HG02623 (cell line): Measurements from ENCODE around the gene CLTCL1.
"Not testable (repeated sequence)": the region's sequence is repeated elsewhere in the genome, so short reads cannot be mapped to it uniquely, and the experiment has no call there.

Experiments used
- ATAC-seq: cut with Tn5 transposase; IDR thresholded peaks from one replicate; pipeline ENCODE4 v1.9.1; 2021; ENCODE audit warnings: moderate library complexity; ENCODE audit not compliant: unreplicated experiment

The CLTCL1 gene

DNA sequence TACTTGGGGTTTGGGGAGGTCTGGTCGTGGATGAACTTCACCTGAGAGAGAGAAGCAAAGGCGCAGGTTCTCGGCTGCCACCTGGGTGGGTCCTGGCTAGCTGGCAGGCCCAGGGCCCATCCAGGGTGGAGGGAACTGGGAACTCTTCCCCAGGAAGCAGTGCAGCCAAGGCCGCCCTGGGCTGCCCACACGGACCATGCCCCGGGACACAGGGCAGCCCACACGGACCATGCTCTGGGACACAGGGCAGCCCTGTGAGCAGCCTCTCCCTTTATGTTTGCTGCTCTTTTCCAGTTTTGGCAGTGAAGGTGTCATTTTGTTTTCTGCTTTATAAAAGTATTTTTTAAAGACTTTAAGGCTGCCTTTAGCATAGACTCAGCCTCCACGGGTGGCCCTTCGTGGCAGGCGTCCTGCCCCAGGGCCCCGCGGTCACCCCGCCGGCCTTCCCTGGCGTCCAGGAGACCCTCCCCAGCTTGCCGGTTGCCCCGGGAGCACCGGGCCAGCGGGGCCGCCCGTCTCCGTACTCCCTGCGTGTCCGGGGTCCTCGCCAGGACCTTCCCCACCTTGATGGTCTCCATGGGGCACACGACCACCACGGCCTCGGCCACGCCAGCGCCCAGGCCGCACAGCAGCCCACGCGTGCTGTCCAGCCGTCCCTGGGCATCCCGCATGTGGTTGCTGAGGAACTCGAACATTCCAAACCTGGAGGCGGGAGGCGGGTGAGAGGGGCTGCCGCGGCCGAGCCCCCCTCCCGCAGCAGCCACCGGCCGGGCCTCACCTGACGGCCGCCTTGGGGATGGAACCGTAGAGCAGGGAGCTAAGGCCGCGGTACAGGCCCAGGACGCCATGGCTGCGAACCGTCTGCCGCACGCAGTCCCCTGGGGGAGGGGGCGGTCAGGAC, 114.1 kb downstream of the CLTCL1 start:
- ATAC-seq, result no peak

DNA sequence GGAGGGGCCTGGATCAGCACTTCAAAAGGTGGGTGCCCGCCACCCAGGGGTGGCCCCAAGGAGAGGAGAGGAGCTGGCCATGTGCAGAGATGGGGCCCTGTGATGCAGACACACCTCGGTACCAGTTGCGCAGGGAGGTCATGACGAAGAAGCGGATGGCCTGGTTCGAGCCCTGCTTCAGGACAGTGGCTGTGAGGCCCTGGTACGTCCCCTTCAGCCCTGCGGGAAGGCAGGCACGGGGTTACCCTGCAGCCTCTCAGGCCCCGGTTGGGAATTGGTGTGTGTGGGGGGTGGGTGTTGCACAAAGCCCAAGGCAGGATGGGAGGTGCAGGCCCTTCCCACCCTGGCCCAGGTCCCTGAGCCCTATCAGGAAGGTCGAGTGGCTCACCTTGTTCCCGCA, 114.8 kb downstream of the CLTCL1 start:
- ATAC-seq, result no peak

DNA sequence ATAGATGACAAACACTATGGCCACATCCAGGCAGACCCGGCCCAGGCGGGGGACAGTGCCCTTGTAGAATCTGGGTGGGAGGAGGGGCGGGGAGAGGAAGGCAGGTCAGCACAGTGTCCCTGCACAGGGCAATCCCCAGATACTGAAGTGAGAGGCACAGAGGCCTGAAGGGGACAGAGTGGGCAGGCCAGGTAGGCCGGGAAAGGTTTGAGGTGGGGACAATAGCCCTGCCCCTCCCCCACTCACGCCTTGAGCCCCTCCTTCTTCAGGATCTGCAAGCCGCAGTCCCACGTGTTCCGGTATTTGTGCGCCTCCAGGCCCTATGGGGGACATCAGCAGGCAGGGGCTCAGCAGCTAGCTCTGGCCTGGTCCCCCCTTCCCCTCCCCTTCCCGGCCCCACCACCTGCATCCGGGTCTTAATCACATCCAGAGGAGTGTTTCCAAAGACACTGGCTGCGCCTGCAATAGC, 115.3 kb downstream of the CLTCL1 start:
- no peak for ATAC-seq

DNA sequence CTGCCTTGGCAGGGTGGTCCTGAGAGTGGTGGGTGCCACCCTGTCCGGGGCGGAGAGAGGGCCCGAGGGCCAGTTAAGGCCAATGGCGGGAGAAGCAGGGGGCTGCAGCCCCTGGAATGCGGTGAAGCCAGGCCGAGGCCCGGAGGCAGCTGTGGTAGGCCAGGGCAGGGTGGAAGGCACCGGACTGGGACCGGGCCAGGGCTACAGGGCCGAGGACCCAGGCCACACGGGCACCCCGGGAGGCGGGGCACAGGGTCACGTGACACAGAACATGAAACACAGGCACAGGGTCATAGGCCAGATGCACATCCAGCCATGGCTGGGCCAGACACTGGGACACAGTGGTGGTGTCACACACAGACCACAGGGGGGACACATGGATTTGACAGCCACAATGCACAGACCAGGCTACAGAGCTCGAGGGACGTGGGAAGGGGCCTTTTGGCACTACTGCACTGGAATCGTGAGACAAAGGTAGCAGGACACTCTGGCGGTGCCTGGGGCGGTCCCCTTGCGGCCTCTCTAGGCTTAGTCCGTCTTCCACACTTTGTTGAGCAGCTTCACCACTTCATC, 115.8 kb downstream of the CLTCL1 start:
- no peak for ATAC-seq

DNA sequence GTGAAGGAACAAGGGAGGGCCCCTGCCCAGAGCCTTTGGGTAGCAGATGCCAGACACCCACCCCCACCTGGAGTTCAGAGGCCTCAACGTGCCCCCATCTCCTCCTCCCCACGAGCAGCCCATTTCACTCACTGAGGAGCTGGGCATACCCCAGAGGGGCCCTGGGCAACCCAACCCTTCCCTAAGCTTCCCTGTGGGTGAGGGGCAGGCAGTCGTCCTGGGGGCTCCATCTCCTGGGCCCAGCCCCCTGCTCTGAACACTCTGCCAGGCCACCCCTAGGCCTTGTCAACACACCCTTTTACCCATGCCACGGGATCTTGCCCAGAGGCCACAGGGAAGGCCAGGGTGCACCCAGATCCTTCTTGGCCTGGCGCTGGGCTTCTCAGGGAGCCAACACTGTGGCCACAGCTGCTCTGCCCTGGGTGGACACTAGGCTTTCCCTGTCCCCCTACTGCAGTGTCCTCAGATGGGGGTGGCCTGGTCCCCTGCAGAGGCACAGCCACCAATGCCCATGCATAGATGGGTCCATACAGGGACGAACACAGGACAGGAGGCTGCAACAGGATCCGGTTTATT, 116.4 kb downstream of the CLTCL1 start:
- no peak for ATAC-seq

DNA sequence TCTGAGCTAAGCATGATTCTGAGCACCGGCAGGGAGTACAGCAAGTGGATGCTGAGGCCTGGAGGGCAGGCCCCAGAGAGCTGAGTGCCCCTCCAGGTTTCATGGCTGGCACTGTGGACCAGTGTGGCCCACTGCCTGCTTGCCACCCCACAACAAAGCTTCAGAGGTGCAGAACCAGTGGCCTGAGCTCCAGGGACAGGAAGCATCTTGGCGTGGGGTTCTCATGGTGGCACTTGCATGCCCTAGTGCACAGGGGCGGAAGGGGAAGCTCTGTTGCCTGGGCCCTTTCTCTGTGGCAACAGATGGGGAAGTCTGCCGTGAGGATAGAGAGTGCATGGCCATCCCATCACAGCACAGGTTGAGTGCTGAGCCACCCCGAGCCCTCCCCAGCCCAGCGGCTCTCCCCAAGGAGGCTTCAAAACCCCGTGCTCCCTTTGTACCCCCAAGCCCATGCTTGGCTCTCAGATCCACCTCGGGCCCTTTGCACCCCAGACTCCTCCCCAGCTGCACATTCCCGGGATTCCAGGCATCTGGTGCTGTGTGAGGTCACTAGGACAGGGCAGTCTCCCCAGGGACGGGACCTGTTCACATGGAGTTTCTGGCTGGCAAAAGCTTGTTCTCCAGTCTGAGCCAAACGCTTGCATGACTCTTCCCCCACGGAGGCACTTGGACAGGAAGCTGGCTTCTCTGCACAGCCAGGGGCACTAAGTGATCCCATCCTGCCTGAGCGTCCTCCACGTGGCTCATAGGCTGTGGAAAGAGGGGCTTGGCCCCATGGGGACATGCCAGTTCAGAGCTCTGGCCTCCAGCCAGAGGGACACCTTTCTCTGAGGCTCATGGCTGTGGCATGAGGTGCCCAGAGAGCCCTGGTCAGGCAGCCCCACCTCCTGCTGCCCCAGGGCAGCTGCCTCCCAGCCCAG, 117.2 kb downstream of the CLTCL1 start:
- no peak for ATAC-seq

DNA sequence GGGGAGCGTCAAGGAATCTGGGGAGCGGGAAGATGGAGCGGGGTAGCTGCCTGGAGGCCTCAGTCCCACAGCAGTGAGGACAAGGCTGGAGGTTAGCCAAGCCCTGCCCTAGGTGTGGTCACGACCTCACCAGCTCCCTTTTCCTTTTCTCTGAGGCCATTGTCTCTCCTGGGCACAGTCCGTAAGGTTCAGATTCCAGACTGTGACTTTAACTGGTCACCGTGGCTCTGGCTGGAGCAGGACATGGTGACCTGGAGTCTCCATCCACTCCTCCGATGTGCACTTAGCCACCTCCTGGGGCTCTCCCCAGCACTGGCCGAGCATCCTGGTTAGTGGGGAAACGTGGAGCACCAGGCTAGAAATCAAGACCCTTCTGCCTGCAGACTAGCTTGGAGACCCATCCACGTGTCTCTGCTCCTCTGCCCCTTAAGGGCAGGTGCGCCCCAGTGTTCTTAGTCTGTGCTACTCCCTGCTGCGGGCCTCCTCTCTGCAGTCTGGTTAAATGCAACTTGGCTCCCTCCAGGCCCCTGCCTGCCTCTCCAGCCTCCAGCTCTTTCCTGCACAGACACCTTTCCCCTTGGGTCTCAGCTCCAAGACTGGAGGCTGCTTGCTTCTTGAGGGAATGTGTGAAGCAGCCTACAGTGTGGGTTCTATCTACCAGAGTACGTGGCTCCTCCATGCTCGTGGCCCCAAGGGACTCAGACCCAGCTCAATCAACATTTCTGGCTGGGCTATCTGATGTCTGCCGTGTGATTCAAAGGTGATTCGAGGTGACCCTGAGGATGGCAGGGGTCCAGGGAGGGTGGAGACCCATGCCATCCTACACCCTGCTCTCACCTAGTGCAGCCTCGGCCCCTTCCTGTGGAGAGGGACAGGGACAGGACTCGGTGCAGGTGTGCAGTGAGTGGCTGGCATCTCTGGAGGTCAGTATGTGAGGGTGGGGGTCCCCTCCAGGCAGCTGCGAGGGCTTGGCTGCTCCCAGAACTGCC, 118.2 kb downstream of the CLTCL1 start:
- no peak for ATAC-seq

DNA sequence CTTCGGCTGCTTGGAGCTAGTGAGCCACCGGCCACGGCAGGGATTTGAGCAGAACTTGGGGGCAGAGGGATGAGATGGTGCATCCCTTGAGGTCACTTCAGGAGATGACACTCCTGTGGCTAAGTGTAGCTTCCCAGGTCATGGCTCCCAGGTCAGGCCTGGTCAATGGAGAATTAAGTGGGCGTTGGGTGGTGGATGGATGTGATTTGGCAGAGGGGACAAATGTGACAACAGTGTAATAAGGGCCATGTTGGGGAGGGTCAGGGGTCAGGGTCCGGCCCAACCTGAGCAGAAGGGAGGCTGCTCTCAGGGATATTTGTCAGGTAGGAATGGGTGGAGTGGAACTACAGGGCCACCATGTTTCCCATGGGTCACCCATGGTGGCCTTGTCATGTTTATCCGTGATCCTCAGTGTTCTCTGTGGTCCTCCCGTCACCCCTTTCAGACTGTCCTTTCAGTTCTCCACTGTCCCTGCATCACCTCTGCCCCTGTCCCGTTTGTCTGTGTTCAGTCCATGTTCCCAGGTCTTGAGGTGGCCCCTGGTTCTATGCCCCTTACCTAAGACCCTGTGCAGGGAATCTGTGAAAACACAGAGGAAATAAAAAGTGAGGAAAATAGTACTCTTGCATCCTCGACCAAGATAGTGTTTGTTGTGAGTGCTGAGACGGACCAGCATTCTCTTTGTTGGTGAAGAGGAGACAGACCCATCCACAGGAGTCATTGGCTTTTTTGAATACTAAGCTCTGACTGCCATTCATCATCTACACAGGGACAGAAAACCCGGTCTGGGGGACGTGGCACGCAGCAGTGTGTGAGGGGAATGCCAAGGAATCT, 119.1 kb downstream of the CLTCL1 start:
- ATAC-seq, result no peak

DNA sequence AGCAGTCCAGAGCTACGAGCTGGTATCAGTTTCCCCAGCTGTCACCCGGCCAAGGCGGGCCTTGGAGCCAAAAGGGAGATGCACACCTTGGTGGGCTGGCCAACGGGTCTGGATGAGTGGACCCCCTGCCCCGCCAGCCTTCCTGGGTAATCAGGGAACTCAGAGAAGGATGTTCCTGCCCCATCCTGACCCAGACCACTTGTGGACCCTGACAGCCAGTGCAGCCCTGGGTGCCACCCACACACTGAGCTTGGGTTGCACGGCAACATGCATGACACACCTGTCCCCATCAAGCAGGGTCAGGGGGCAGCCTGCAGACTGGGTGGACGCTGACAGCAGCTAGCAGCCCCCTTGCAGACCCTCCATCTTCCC, 121.6 kb downstream of the CLTCL1 start:
- ATAC-seq, result no peak

DNA sequence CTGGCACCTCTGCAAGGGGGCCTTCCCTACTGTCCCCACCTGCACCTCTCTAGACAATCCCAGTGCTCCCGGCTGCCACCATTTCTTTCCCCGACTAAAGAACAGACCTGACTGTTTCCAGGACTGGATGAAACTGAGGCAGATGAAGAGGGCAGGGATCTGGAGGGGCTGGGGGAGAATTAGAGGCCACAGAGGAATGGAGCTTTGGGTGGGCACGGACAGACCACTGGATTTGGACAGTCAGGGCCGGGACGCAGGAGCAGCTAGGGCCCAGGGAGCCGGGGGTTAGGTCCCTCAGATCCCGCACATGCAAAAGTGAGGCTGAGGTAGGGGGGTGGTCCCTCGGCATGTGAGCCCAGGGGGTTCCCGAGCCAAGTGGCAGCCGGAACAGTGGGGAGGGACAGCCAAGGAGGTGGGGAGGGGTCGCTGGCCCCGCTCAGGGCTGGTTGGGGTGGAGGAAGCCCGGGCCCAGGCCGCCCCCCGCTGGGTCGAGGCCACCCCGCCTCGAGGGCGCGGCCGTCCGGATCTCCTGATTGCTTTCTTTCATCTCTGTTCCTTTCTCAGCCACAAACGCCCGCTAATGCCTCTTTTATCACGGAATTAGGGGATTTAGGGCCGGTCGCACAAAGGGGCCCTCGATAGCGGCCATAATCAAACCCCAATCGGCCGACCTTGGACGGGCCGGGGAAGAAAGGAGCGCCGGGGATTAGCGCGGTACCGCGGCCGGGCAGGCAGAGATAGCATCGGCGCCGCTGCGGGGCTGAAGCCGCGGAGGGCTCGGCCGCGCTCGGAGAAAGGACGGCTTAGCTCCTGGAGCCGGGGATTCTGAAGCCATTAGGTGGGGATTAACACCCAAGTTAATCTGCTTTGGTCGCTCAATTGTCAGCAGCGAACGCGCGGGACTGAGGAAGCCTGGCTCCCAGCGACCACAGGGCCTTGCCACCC, 122.2 kb downstream of the CLTCL1 start:
- no peak for ATAC-seq

DNA sequence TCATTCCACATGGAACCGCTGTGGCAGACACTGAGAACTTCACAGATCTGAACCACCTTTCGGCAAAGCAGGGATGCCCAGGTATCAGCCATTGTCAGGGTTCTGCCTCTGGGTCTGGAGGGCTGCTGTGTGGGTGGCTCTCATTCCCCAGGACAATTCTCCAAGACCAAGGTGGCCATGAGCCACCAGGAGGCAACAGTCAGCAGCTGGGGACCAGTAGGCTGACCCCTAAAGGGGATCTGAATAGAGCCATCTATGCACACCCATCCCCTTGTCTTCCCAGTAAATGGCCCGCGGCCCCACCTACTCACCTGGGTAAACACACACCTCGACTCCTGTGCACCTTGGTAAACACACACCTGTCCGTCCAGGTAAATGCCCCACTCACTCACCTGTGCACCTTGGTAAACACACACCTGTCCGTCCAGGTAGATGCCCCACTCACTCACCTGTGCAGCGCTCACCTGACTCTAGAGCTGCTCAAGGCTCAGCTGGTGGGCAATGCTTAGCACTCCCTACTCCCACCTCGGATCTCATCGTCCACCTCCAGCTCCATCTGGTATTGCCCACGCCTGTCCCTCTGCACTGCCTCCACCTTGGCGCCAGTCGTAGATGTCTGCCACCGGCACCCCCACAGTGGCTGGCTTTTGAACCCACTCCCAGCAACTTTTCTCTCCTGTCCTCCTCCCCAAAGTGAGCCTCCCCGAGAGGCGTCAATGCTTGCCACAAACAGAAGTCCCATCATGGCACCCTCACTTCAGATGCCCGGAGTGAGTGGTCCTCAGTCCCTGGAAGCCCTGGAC, 123.2 kb downstream of the CLTCL1 start:
- ATAC-seq, result no peak

DNA sequence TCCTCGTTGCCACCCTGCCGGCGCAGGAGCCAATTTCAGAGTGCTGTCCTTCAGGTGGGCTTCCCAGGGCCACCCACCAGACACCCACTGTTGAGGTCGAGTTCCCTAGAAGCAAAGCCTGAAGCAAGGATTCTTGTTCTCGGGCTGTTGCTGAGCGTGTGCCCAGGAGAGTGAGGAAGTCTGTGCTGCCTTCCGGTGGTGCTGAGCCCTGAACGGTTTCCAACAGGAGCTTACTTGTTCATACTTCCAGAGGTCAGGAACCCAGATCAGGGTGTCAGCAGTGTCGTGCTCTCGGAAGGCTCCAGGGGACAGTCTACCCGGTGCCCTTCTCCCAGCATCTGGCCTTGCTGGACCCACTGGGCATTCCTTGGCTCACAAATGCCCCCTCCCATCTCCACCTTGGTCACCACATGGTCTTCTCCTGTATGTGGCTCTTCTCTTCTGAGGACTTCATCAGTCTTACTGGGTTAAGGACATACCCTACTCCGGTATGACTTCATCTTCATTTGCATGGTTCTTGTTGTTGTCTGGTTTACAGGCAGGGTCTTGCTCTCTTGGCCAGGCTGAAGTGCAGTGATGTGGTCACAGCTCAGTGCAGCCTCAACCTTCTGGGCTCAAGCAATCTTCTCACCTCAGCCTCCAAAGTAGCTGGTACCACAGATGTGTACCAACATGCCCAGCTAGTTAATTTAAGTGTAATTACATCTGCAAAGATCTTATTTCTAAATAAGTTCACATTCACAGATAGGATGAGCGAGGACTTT, 124.2 kb downstream of the CLTCL1 start:
- no peak for ATAC-seq

DNA sequence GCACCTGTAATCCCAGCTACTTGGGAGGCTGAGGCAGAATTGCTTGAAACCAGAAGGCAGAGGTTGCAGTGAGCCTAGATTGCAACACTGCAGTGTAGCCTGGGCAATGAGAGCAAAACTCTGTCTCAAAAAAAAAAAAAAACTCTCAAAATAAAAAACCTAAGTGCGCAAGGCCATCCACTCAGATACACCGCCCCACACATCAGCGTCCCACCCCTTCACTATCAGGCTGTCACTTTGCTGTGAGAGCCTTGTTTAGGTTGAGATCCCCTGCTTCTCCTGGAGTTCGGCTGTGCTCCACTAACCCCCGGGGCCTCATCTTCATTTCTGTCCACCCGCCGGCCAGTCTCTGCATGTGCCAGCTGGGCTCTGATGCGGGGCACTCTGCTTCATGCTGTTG, 125.1 kb downstream of the CLTCL1 start:
- ATAC-seq, result no peak

DNA sequence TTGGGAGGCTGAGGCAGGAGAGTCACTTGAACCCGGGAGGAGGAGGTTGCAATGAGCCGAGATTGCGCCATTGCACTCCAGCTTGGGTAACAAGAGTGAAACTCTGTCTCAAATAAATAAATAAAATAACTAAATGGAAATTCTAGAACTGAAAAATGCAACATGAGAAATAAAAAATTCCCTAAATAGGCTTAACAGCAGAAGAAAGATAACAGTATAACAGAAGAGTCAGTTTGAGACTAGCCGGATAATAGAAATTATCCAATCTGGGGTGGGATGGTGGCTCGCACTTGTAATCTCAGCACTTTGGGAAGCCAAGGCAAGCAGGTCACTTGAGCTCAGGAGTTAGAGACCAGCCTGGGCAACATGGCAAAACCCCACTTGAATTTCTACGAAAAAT, 127.1 kb downstream of the CLTCL1 start:
- ATAC-seq, result no peak

DNA sequence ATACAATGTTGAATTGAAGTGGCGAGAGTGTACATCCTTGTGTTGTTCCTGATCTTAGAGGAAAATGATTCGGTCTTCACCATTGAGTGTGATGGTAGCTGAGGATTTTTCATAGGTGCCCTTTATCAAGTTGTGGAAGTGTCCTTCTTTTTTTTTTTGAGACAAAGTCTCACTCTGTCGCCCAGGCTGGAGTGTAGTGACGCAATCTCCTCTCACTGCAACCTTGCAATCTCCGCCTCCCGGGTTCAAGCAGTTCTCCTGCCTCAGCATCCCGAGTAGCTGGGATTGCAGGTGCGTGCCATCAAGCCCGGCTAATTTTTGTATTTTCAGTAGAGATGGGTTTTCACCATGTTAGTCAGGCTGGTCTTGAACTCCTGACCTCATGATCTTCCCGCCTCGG, 132.9 kb downstream of the CLTCL1 start:
- not testable (repeated sequence) for ATAC-seq

DNA sequence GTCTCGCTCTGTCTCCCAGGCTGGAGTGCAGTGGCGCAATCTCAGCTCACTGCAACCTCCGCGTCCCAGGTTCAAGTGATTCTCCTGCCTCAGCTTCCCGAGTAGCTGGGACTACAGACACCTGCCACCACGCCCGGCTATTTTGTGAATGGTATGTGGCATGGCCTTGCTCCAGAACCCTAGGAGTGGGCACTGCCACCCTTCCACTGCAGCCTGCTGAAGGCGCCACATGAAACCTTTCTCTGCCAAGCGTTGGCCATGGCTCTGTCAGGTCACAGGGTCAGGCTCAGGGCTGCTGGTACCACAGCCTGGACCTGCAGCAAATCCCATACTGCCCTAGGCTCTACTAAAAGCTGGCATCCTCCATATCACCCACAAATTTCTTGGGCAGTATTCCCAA, 135.4 kb downstream of the CLTCL1 start:
- ATAC-seq, result not testable (repeated sequence)
